K562 (cell line): ENCODE results near the gene SPTLC2. TPM values are rescaled to one million over a fixed set of nuclear protein-coding genes. Genes with fewer than 3 reads are reported as not detected.

Source experiments
- CCAR2 ChIP-seq: fragments of 200-400 bp; formaldehyde crosslinking; IDR thresholded peaks from 2 replicates; pipeline ENCODE4 v1.6.1; 2017; ENCODE audit warnings: mild to moderate bottlenecking, low read depth, low read length
- HDAC6 ChIP-seq: IDR thresholded peaks from 2 replicates; pipeline ENCODE4 v1.6.1; 2012; ENCODE audit warnings: low read depth, mild to moderate bottlenecking, control low read depth, inconsistent platforms, low read length, moderate library complexity
- HMGN3 ChIP-seq: IDR thresholded peaks from 2 replicates; pipeline ENCODE4 v1.6.1; 2011; ENCODE audit warnings: borderline replicate concordance, low read depth, mild to moderate bottlenecking, mixed read lengths, low read length; ENCODE audit not compliant: insufficient read length; ENCODE audit errors: extremely low read depth
- NR3C1 ChIP-seq: sonication (generic); formaldehyde crosslinking; IDR thresholded peaks from 2 replicates; pipeline ENCODE4 v1.8.1; 2022; ENCODE audit warnings: missing genetic modification reagents
- NUFIP1 ChIP-seq: fragments of 450-650 bp; IDR thresholded peaks from 2 replicates; pipeline ENCODE4 v1.6.1; 2018; ENCODE audit not compliant: partially characterized antibody
- RBM17 ChIP-seq: fragments of 200-400 bp; formaldehyde crosslinking; IDR thresholded peaks from 2 replicates; pipeline ENCODE4 v1.6.1; 2017; ENCODE audit warnings: low read depth, mild to moderate bottlenecking, low read length, borderline replicate concordance
- RCOR1 ChIP-seq, 2 experiments: IDR thresholded peaks; 2 replicates each; pipeline ENCODE4 v1.6.1; 2012; ENCODE audit warnings: low read depth in 2 of 2, low read length in 2 of 2, borderline replicate concordance in 1 of 2, improper control_type of control experiment in 1 of 2
- SMAD4 ChIP-seq: fragments of 250-450 bp; sonication (Bioruptor Pico); conservative IDR thresholded peaks from 2 replicates; pipeline ENCODE4 v1.8.0; 2021; ENCODE audit warnings: inconsistent platforms, mild to moderate bottlenecking, moderate library complexity
- SP1 ChIP-seq: sonication (generic); formaldehyde crosslinking; IDR thresholded peaks from 2 replicates; pipeline ENCODE4 v1.8.1; 2022; ENCODE audit warnings: mild to moderate bottlenecking, missing genetic modification reagents
- ZNF212 ChIP-seq: fragments of 450-650 bp; formaldehyde crosslinking; IDR thresholded peaks from 2 replicates; pipeline ENCODE4 v1.4.0; 2020; ENCODE audit warnings: mild to moderate bottlenecking
- ZNF408 ChIP-seq: fragments of 250-450 bp; sonication (Bioruptor Pico); IDR thresholded peaks from 2 replicates; pipeline ENCODE4 v1.4.0; 2020; ENCODE audit warnings: low read depth, mild to moderate bottlenecking, moderate library complexity
- ZNF764 ChIP-seq: fragments of 250-450 bp; sonication (Bioruptor Pico); IDR thresholded peaks from 2 replicates; pipeline ENCODE4 v1.4.0; 2020; ENCODE audit warnings: low read depth, mild to moderate bottlenecking, moderate library complexity
- polyA plus RNA-seq, 8 experiments: library from polyadenylated mRNA; depleted of rRNA in 4 of 8; stranded (reverse) in 5 of 8; unstranded in 3 of 8; fragments of >200 nt; fragmentation: Nextera tagmentation in 2 of 8; fragmentation: Illumina TruSeq in 1 of 8; extraction: Ambion mirVana in 2 of 8; extraction: Trizol in 1 of 8; gene quantifications; 2 replicates each; pipeline versions ENCODE4 v1.2.1 to v1.2.3, GENCODE V29; 2011 to 2014; ENCODE audit warnings: inconsistent platforms in 1 of 8, missing spikeins in 1 of 8
- total RNA-seq, 7 experiments: library from RNA; depleted of rRNA in 6 of 7; stranded (reverse); fragments of >200 nt in 6 of 7; fragmentation: Illumina TruSeq in 2 of 7; extraction: Trizol in 2 of 7; gene quantifications; 2 replicates each; pipeline versions ENCODE4 v1.2.1 to v1.2.3, GENCODE V29; 2011 to 2021; ENCODE audit warnings: low replicate concordance in 1 of 7
- TF ChIP-seq, protein P1 (sequence below), 2 experiments: fragments of 450-650 bp; IDR thresholded peaks; 2 replicates each; pipeline ENCODE4 v1.6.1; 2016; ENCODE audit warnings: mild to moderate bottlenecking in 2 of 2, borderline replicate concordance in 1 of 2, low read depth in 1 of 2, moderate library complexity in 1 of 2
- TF ChIP-seq, protein P2 (sequence below): fragments of 450-650 bp; formaldehyde crosslinking; IDR thresholded peaks from 2 replicates; pipeline ENCODE4 v1.4.0; 2020; ENCODE audit warnings: mild to moderate bottlenecking, moderate library complexity
- TF ChIP-seq, protein P3 (sequence below): fragments of 450-650 bp; IDR thresholded peaks from 2 replicates; pipeline ENCODE4 v1.6.1; 2016
- TF ChIP-seq, protein P4 (sequence below): sonication (generic); formaldehyde crosslinking; IDR thresholded peaks from 2 replicates; pipeline ENCODE4 v1.8.0; 2022; ENCODE audit warnings: mild to moderate bottlenecking, missing genetic modification reagents

The SPTLC2 gene
- total and polyA plus RNA-seq, 9 of the 15 experiments (the other 6 are each of a cell fraction or from before 2014, with no cell fraction given): 4.5 to 30.4 (median 14.0) TPM

DNA sequence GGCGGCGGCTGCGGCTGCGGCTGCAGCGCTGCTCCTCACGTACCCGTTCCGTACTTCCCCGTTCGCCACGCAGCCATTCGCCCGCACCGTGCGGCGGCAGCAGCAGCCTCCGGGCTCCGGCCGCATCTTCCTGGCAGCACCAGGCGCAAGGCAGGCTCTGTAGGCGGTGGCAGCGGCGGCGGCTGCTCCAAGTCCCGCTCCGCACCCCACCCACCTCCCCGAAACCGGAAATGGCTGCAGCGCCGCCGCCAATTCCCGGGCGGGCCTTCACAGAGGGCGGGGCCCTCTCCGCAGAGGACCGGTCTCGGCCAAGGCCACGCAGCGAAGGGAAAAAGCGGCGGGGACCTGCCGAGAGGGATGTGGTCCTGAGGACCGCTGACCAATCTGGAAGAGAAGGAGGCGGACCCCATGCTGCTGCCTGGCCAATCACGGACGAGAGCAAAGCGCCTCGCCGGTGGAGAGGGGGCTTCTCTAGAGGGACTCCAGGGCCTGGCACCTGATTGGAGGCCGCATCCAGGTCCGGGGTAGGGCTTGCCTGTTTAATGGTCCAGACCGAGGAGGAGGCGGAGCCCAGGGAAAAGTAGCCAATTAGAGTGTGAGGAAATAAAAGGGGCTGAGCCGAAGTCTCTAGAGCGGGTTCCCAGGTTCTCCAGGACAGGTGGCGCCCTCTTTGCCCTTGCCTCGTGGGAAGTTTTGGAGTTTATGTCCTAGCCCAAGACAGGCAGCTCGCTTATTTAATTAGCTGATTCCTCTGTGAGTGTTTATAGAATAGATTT is at the start of gene SPTLC2 (continued):
- TF ChIP-seq, protein P1, sequence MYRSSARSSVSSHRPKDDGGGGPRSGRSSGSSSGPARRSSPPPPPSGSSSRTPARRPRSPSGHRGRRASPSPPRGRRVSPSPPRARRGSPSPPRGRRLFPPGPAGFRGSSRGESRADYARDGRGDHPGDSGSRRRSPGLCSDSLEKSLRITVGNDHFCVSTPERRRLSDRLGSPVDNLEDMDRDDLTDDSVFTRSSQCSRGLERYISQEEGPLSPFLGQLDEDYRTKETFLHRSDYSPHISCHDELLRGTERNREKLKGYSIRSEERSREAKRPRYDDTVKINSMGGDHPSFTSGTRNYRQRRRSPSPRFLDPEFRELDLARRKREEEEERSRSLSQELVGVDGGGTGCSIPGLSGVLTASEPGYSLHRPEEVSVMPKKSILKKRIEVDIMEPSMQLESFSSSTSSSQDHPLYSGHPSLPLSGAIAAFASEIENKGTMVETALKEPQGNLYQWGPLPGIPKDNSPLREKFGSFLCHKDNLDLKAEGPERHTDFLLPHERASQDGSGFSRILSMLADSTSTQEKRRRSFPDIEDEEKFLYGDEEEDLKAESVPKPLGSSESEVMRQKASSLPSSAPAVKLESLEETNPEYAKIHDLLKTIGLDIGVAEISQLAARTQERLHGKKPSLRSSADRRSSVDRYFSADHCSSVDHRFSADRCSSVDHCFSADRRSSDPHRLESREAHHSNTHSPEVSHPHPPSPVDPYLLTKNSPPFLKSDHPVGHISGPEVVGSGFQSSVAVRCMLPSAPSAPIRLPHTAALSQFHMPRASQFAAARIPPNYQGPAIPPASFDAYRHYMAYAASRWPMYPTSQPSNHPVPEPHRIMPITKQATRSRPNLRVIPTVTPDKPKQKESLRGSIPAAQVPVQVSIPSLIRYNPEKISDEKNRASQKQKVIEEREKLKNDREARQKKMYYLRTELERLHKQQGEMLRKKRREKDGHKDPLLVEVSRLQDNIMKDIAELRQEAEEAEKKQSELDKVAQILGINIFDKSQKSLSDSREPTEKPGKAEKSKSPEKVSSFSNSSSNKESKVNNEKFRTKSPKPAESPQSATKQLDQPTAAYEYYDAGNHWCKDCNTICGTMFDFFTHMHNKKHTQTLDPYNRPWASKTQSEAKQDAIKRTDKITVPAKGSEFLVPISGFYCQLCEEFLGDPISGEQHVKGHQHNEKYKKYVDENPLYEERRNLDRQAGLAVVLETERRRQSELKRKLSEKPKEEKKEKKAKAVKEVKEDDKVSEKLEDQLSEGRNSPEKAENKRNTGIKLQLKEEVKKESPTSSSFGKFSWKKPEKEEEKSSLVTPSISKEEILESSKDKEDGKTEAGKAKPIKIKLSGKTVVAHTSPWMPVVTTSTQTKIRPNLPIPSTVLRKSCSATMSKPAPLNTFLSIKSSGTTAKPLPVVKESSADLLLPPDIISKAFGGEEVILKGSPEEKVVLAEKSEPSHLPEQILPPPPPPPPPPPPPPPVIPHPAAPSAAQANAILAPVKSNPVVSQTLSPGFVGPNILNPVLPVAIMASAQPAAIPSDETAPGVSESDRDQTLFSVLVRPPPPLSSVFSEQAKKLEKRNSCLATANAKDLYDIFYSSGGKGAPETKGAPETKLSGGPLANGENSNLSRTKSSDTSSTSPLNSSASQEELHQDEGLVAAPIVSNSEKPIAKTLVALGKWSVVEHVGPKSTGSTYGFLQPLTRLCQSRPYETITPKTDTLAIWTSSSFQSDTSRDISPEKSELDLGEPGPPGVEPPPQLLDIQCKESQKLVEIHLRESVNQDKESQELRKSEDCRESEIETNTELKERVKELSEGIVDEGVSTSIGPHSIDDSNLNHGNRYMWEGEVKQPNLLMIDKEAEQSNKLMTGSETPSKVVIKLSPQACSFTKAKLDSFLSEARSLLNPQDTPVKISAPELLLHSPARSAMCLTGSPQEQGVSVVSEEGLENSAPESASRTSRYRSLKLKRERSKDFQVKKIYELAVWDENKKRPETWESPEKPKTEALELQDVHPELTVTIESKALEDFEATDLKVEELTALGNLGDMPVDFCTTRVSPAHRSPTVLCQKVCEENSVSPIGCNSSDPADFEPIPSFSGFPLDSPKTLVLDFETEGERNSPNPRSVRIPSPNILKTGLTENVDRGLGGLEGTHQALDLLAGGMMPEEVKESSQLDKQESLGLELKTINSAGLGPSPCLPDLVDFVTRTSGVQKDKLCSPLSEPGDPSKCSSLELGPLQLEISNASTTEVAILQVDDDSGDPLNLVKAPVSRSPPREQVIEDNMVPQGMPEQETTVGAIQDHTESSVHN (IDR thresholded peaks at IDR 0.05; ENCODE audit: borderline replicate concordance in 1 of 2, low read depth in 1 of 2): no peak
- TF ChIP-seq, protein P2, sequence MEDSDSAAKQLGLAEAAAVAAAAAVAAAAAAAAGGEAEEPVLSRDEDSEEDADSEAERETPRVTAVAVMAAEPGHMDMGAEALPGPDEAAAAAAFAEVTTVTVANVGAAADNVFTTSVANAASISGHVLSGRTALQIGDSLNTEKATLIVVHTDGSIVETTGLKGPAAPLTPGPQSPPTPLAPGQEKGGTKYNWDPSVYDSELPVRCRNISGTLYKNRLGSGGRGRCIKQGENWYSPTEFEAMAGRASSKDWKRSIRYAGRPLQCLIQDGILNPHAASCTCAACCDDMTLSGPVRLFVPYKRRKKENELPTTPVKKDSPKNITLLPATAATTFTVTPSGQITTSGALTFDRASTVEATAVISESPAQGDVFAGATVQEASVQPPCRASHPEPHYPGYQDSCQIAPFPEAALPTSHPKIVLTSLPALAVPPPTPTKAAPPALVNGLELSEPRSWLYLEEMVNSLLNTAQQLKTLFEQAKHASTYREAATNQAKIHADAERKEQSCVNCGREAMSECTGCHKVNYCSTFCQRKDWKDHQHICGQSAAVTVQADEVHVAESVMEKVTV (CRISPR knock-in tag): no peak
- TF ChIP-seq RCOR1 (IDR thresholded peaks at IDR 0.05; ENCODE audit: borderline replicate concordance in 1 of 2, low read depth in 2 of 2, low read length in 2 of 2): no peak
- TF ChIP-seq RBM17: no peak
- no peak for TF ChIP-seq SP1 (CRISPR knock-in tag)
- TF ChIP-seq, protein P3, sequence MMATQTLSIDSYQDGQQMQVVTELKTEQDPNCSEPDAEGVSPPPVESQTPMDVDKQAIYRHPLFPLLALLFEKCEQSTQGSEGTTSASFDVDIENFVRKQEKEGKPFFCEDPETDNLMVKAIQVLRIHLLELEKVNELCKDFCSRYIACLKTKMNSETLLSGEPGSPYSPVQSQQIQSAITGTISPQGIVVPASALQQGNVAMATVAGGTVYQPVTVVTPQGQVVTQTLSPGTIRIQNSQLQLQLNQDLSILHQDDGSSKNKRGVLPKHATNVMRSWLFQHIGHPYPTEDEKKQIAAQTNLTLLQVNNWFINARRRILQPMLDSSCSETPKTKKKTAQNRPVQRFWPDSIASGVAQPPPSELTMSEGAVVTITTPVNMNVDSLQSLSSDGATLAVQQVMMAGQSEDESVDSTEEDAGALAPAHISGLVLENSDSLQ: peak; percentile 46; the same call in 1 of the 2 replicates
- TF ChIP-seq NUFIP1: no peak
- TF ChIP-seq ZNF764 (CRISPR knock-in tag): no peak
- no peak for TF ChIP-seq CCAR2
- no peak for TF ChIP-seq SMAD4
- TF ChIP-seq NR3C1: no peak
- peak; percentile 50 for TF ChIP-seq HMGN3
- no peak for TF ChIP-seq HDAC6
- no peak for TF ChIP-seq ZNF408 (CRISPR knock-in tag)
- TF ChIP-seq ZNF212 (CRISPR knock-in tag): no peak
- TF ChIP-seq, protein P4, sequence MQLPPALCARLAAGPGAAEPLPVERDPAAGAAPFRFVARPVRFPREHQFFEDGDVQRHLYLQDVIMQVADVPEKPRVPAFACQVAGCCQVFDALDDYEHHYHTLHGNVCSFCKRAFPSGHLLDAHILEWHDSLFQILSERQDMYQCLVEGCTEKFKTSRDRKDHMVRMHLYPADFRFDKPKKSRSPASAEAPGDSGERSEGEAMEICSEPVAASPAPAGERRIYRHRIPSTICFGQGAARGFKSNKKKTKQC (CRISPR knock-in tag): no peak
